NCI-H1694 (cell line): Measurements from ENCODE around the gene MYLK4.
A peak's percentile ranks its signal among the peaks of the same experiment; 100 is the strongest.

Source experiments
- DNase-seq: peaks from one replicate; lab custom pipeline; 2025; lab: John Stamatoyannopoulos, UW

MYLK4 gene

GRCh38 chr6:2695454-2696095 lies 55.1 kb downstream of the MYLK4 start:
- DNase-seq = peak; percentile 25

- peak; percentile 11 for DNase-seq
Measured at GRCh38 chr6:2693231-2693630, 57.5 kb downstream of the MYLK4 start.

GRCh38 chr6:2688401-2689064 lies 62.2 kb downstream of the MYLK4 start:
- DNase-seq = no peak

- DNase-seq = no peak
Measured at GRCh38 chr6:2687456-2687855, 63.3 kb downstream of the MYLK4 start.

- DNase-seq = no peak
Measured at GRCh38 chr6:2686515-2686914, 64.2 kb downstream of the MYLK4 start.

GRCh38 chr6:2684766-2685754 lies 65.7 kb downstream of the MYLK4 start:
- DNase-seq = no peak

- DNase-seq = no peak
Measured at GRCh38 chr6:2684103-2684749, 66.5 kb downstream of the MYLK4 start.

- DNase-seq = no peak
Measured at GRCh38 chr6:2680264-2680922, 70.3 kb downstream of the MYLK4 start.

- no peak for DNase-seq
Measured at GRCh38 chr6:2677080-2677593, 73.6 kb downstream of the MYLK4 start.

GRCh38 chr6:2676048-2676447 lies 74.7 kb downstream of the MYLK4 start:
- DNase-seq = no peak

GRCh38 chr6:2674857-2675256 lies 75.9 kb downstream of the MYLK4 start:
- no peak for DNase-seq

- DNase-seq = no peak
Measured at GRCh38 chr6:2669067-2669700, 81.5 kb downstream of the MYLK4 start.

- no peak for DNase-seq
Measured at GRCh38 chr6:2667617-2668016, 83.1 kb downstream of the MYLK4 start.

GRCh38 chr6:2666906-2667575 lies 83.7 kb downstream of the MYLK4 start:
- DNase-seq = no peak

GRCh38 chr6:2665146-2666070 lies 85.3 kb downstream of the MYLK4 start:
- DNase-seq = no peak

GRCh38 chr6:2663123-2663522 lies 87.6 kb downstream of the MYLK4 start:
- no peak for DNase-seq

GRCh38 chr6:2661651-2662050 lies 89.1 kb downstream of the MYLK4 start:
- DNase-seq = no peak

GRCh38 chr6:2659882-2660281 lies 90.8 kb downstream of the MYLK4 start:
- DNase-seq = no peak

GRCh38 chr6:2659381-2659780 lies 91.3 kb downstream of the MYLK4 start:
- DNase-seq = no peak
